ENCODE results near the gene RPS23. TPM values are rescaled to one million over a fixed set of nuclear protein-coding genes. Genes with fewer than 3 reads are reported as not detected.

RPS23 gene
- total RNA-seq, 1 donor: 5,529 TPM

- Histone ChIP-seq H3K9me3 (ENCODE audit: low read depth, low read length) (no peaks in the 10 kb centered on the region), H3K4me3 (ENCODE audit: low read length) (no peak overlapping the region), H3K4me1 (ENCODE audit: insufficient read depth, low read length) (no peaks in the 10 kb centered on the region), H3K27me3 (ENCODE audit: insufficient read depth, low read length) (no peaks in the 10 kb centered on the region)
Observed at GRCh38 chr5:82234885-82235284, 43.3 kb downstream of the RPS23 start.

DNA sequence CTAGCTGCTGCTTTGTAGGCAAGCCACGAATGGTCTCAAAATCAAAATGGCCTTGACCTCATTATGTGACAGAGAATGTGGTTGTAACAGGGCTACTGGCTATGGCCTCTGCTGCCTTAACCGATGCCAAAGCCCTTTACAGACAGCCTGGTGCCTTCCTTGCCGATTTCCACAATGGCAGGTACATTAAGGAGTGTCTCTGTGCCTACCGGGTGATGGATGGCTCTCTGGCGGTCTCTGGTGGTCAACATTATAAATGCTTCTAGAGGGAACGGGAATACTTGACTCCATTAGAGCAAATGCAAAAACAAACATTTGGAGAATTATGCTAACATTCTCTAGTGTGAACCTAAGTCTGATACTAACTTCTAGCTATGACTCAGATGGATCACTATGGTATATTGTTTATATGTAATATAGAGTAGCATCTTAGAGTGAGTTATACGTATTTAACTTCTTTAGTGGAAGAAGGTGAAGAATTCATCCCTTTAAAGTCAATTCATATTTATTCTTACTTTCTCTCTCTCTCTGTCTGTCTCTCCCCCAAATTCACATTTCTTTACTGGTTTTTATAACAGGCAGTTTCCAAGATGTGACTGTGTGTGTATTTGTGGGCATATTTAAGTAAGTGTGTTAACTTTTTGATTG lies 52.5 kb downstream of the RPS23 start:
- no peaks in the 10 kb centered on the region for H3K9me3 ChIP-seq (ENCODE audit: low read depth, low read length)
- no peaks in the 10 kb centered on the region for H3K4me1 ChIP-seq (ENCODE audit: insufficient read depth, low read length)
- H3K27me3 ChIP-seq (ENCODE audit: insufficient read depth, low read length): no peaks in the 10 kb centered on the region
- H3K4me3 ChIP-seq (ENCODE audit: low read length): no peak overlapping the region
